KMS-11 (cell line): ENCODE data around the gene HMGN1.

ENCODE experiments used
- H2AFZ ChIP-seq: fragments of 200-600 bp; sonication (generic); 2 replicates; pipeline ENCODE4 v1.6.1; 2016; ENCODE audit warnings: antibody characterized with exemption, mixed run types, low read depth
- H3K27ac ChIP-seq: fragments of 200-600 bp; sonication (generic); 2 replicates; pipeline ENCODE4 v1.6.1; 2016; ENCODE audit warnings: mild to moderate bottlenecking, mixed run types
- H3K27me3 ChIP-seq: fragments of 200-600 bp; sonication (generic); 2 replicates; pipeline ENCODE4 v1.6.1; 2017; ENCODE audit warnings: mild to moderate bottlenecking, low read depth, mixed run types, moderate library complexity; ENCODE audit not compliant: insufficient read depth
- H3K36me3 ChIP-seq: fragments of 200-600 bp; sonication (generic); 2 replicates; pipeline ENCODE4 v1.6.1; 2017; ENCODE audit warnings: mild to moderate bottlenecking, mixed run types; ENCODE audit not compliant: insufficient read depth
- H3K4me1 ChIP-seq: fragments of 200-600 bp; sonication (generic); 2 replicates; pipeline ENCODE4 v1.6.1; 2016; ENCODE audit warnings: mild to moderate bottlenecking, low read depth, mixed run types; ENCODE audit not compliant: poor library complexity, severe bottlenecking
- H3K4me2 ChIP-seq: fragments of 200-600 bp; sonication (generic); 2 replicates; pipeline ENCODE4 v1.7.0; 2016; ENCODE audit warnings: mild to moderate bottlenecking, mixed run types
- H3K4me3 ChIP-seq: fragments of 200-600 bp; sonication (generic); IDR thresholded peaks from 2 replicates; pipeline ENCODE4 v1.6.1; 2017; ENCODE audit warnings: low read depth, low read length, mixed read lengths; ENCODE audit not compliant: insufficient read depth
- H3K79me2 ChIP-seq: fragments of 200-600 bp; sonication (generic); 2 replicates; pipeline ENCODE4 v1.6.1; 2016; ENCODE audit warnings: low read depth, mixed run types; ENCODE audit not compliant: insufficient read depth
- H3K9ac ChIP-seq: fragments of 200-600 bp; sonication (generic); 2 replicates; pipeline ENCODE4 v1.6.1; 2016; ENCODE audit warnings: mild to moderate bottlenecking, mixed run types
- H4K20me1 ChIP-seq: fragments of 200-600 bp; sonication (generic); 2 replicates; pipeline ENCODE4 v1.6.1; 2016; ENCODE audit warnings: mild to moderate bottlenecking, mixed run types; ENCODE audit not compliant: insufficient read depth
- TF ChIP-seq, protein P1 (sequence below): fragments of 200-600 bp; sonication (generic); conservative IDR thresholded peaks from 2 replicates; pipeline ENCODE4 v1.6.1; 2017; ENCODE audit warnings: low read depth, mild to moderate bottlenecking, antibody characterized with exemption, low read length, moderate library complexity, mixed read lengths

Gene HMGN1

DNA sequence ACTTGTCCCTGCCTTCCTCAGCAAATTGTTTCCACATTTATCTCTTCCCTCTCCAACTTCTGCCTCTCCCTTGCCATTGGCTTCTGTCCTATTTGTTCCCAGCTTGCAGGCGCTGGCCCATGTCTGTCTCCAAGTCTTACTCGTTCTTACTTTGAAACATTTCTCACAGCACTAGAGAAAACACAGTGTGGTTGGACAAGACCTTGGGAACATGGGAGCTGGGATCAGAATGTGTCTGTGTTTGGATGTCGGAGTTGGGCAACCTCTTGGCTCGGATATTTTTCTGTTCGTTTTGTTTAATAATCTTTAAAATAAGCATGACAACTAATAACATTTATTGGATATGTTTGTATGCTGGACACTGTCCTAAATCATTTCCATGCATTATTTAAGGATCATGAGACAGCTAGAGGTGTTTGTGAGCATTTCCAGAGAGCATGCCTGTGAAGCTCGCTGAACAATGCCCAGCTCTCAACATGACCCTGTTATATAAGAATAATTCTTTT is 29.6 kb downstream of the HMGN1 start:
- TF ChIP-seq, protein P1, sequence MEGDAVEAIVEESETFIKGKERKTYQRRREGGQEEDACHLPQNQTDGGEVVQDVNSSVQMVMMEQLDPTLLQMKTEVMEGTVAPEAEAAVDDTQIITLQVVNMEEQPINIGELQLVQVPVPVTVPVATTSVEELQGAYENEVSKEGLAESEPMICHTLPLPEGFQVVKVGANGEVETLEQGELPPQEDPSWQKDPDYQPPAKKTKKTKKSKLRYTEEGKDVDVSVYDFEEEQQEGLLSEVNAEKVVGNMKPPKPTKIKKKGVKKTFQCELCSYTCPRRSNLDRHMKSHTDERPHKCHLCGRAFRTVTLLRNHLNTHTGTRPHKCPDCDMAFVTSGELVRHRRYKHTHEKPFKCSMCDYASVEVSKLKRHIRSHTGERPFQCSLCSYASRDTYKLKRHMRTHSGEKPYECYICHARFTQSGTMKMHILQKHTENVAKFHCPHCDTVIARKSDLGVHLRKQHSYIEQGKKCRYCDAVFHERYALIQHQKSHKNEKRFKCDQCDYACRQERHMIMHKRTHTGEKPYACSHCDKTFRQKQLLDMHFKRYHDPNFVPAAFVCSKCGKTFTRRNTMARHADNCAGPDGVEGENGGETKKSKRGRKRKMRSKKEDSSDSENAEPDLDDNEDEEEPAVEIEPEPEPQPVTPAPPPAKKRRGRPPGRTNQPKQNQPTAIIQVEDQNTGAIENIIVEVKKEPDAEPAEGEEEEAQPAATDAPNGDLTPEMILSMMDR = no peak
- Histone ChIP-seq H3K27me3 (no peaks in the 10 kb centered on the region), H2AFZ (no peak overlapping the region), H3K4me2 (no peak overlapping the region), H3K4me1 (peaks cover 27% of the 10 kb centered on the region), H3K4me3 (no peak overlapping the region), H3K9ac (no peak overlapping the region), H3K36me3 (no peaks in the 10 kb centered on the region), H4K20me1 (no peaks in the 10 kb centered on the region), H3K79me2 (peaks cover 6% of the 10 kb centered on the region; the same call in 1 of the 2 replicates), H3K27ac (no peak overlapping the region)

DNA sequence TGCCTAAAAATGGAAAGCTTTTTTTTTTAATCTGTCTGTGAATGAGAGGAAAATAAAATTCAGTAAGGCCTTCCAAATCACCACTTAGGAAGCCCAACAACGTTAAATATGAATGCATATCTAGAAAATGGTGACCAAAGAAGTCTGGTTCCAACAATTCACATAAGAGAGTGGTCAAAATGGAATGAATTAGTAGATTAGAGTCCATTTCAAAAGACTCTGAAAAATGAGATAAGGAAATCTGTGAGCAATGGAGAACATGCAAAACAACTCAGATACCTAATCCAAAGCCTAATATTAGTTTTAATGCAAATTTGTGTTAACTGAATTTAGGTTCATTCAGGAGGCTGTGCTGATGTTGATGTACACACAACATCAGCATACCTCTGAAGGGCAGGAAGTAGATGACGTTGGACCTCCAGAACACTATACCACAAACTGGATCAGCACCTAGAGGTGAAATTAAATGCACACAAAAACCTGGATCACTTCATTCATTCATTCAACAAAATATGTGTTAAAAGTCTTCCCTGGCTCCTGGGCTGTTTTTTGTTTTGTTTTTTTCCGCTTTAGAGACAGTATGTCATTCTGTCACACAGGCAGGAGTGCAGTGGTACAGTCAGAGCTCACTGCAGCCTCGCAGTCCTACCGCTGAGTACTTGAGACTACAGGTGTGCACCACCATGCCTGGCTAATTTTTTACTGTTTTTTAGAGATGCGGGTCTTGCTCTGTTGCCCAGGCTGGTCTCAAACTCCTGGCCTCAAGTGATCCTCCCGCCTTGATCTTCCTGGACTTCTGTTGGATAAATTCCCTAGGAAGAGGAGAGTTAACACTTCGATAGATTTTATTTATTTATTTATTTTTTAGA is 30.6 kb downstream of the HMGN1 start:
- H3K27ac ChIP-seq = no peak overlapping the region

DNA sequence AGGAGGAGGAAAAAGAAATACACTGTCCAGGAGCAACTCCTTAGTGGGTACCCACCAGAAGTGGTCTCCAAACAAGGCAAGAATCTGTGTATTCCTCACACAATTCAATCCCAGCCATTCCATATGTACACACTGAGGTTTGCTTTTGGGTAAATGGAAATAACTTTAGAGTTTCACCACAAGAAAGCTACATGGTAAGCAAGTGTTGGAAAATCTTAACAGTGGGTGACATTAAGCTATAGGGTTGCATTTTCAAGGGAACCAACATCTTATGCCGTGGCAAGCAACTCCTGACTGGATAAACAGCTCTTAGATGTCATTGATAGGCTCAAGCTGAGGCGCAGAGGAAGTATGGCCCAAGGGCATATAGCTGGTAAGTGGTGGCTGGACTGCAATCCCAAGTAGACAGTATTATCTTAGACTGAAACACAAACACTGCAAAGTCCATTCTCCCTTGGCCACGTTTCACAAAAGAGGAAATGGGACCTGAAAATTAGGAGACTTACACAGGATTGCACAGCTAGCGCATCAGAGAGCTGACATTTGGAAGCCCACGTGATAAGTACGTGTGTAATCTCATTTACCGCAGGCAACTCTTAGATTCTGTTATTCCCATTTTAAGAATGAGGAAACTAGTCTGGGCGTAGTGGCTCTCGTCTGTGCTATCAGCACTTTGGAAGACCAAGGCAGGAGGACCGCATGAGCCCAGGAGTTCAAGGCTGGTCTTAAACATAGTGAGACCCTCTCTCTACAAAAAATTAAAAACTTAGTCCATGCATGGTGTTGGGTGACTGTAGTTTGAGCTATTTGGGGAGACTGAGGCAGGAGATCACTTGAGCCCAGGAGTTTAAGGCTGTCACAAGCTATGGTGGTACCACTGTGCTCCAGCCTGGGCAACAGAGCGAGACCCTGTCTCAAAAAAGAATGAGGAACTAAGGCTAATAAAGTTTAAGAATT is 31.5 kb downstream of the HMGN1 start:
- no peak overlapping the region for H3K9ac ChIP-seq
- TF ChIP-seq, protein P1 = no peak
- H3K79me2 ChIP-seq = peaks cover 6% of the 10 kb centered on the region; the same call in 1 of the 2 replicates
- H3K4me3 ChIP-seq = no peak overlapping the region
- H3K27me3 ChIP-seq = no peaks in the 10 kb centered on the region
- H4K20me1 ChIP-seq = no peaks in the 10 kb centered on the region
- H2AFZ ChIP-seq = no peak overlapping the region
- H3K36me3 ChIP-seq = no peaks in the 10 kb centered on the region
- no peak overlapping the region for H3K27ac ChIP-seq
- H3K4me2 ChIP-seq = no peak overlapping the region
- H3K4me1 ChIP-seq = peaks cover 27% of the 10 kb centered on the region

More for the DNA sequence above, 30.6 kb downstream of the HMGN1 start:
- Histone ChIP-seq H3K79me2 (peaks cover 6% of the 10 kb centered on the region; the same call in 1 of the 2 replicates), H3K4me3 (no peak overlapping the region), H4K20me1 (no peaks in the 10 kb centered on the region), H3K4me2 (no peak overlapping the region), H3K4me1 (peaks cover 27% of the 10 kb centered on the region), H2AFZ (no peak overlapping the region), H3K27me3 (no peaks in the 10 kb centered on the region), H3K36me3 (no peaks in the 10 kb centered on the region), H3K9ac (no peak overlapping the region)
- TF ChIP-seq, protein P1 = no peak

DNA sequence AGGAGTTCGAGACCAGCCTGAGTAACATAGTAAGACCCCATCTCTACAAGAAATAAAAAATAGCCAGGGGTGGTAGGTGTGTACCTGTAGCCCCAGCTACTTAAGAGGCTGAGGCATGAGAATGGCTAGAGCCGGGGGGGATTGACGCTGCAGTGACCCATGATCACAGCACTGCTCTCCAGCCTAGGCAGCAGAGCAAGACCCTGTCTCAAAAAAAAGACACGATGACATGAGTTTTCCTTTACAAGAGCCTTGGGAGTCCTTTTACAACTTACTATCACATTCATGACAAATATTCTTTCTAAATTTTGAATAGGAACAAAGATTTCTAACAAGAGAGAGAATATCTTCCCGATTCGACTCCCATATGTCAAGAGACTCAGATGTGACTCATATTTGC is 32.2 kb downstream of the HMGN1 start:
- Histone ChIP-seq H3K79me2 (peaks cover 11% of the 10 kb centered on the region), H2AFZ (no peak overlapping the region), H3K36me3 (no peaks in the 10 kb centered on the region), H3K27me3 (no peaks in the 10 kb centered on the region), H3K4me1 (peaks cover 31% of the 10 kb centered on the region), H3K9ac (no peak overlapping the region), H3K4me2 (no peak overlapping the region; the same call in 1 of the 2 replicates), H3K27ac (no peak overlapping the region), H3K4me3 (no peak overlapping the region), H4K20me1 (peaks cover 4% of the 10 kb centered on the region; the same call in 1 of the 2 replicates)
- TF ChIP-seq, protein P1 = no peak
